Liver (tissue), 9 donors: Measurements from ENCODE around the gene CPT1B. TPM values are rescaled to one million over a fixed set of nuclear protein-coding genes. Genes with fewer than 3 reads are reported as not detected.

Source experiments
- DNase-seq: peaks from one replicate; pipeline ENCODE4 v3.0.0-alpha.2; 2017; ENCODE audit warnings: low spot score
- H3K27ac ChIP-seq, 2 donors: one replicate each; pipeline ENCODE4 v1.7.0; 2013; ENCODE audit warnings: inconsistent platforms in 2 of 2, low read length in 2 of 2, control low read depth in 1 of 2, low read depth in 1 of 2, mild to moderate bottlenecking in 1 of 2
- H3K27me3 ChIP-seq, 4 donors: one replicate each; pipeline versions ENCODE4 v1.6.1 to v1.7.0; 2013; ENCODE audit warnings: low read length in 3 of 4, inconsistent platforms in 1 of 4, mild to moderate bottlenecking in 1 of 4, moderate library complexity in 1 of 4; ENCODE audit not compliant: control insufficient read depth in 4 of 4, insufficient read depth in 4 of 4
- H3K36me3 ChIP-seq, 4 donors: one replicate each; pipeline versions ENCODE4 v1.6.1 to v1.7.0; 2013; ENCODE audit warnings: low read length in 3 of 4, mild to moderate bottlenecking in 3 of 4, low read depth in 1 of 4, moderate library complexity in 1 of 4; ENCODE audit not compliant: control insufficient read depth in 4 of 4, insufficient read depth in 3 of 4
- H3K4me1 ChIP-seq, 4 donors: one replicate each; pipeline versions ENCODE4 v1.6.1 to v1.7.0; 2013; ENCODE audit warnings: low read length in 3 of 4, mild to moderate bottlenecking in 3 of 4, moderate library complexity in 1 of 4; ENCODE audit not compliant: control insufficient read depth in 4 of 4, insufficient read depth in 4 of 4
- H3K4me3 ChIP-seq, 3 donors: one replicate each; pipeline versions ENCODE4 v1.6.1 to v1.7.0; 2013; ENCODE audit warnings: low read length in 3 of 3, control low read depth in 1 of 3, low read depth in 1 of 3, mild to moderate bottlenecking in 1 of 3
- H3K9ac ChIP-seq, 2 donors: one replicate each; pipeline ENCODE4 v1.7.0; 2013; ENCODE audit warnings: low read length in 2 of 2, mild to moderate bottlenecking in 2 of 2, moderate library complexity in 2 of 2, control low read depth in 1 of 2, low read depth in 1 of 2
- H3K9me3 ChIP-seq, 4 donors: one replicate each; pipeline versions ENCODE4 v1.6.1 to v1.7.0; 2013; ENCODE audit warnings: low read length in 3 of 4; ENCODE audit not compliant: control insufficient read depth in 4 of 4
- EGR1 ChIP-seq, 2 donors: IDR thresholded peaks; 2 replicates each; pipeline ENCODE4 v1.6.1; 2016 to 2018; ENCODE audit warnings: antibody characterized with exemption in 2 of 2, low read depth in 2 of 2
- FOXA1 ChIP-seq: IDR thresholded peaks from 2 replicates; pipeline ENCODE4 v1.6.1; 2016; ENCODE audit warnings: antibody characterized with exemption
- FOXA2 ChIP-seq: IDR thresholded peaks from 2 replicates; pipeline ENCODE4 v1.6.1; 2016; ENCODE audit warnings: antibody characterized with exemption
- GABPA ChIP-seq, 2 donors: IDR thresholded peaks in 1 of 2; conservative IDR thresholded peaks in 1 of 2; 2 replicates each; pipeline ENCODE4 v1.6.1; 2016; ENCODE audit warnings: antibody characterized with exemption in 2 of 2, mild to moderate bottlenecking in 1 of 2, moderate library complexity in 1 of 2
- HNF4A ChIP-seq, 2 donors: conservative IDR thresholded peaks; 2 replicates each; pipeline ENCODE4 v1.6.1; 2016; ENCODE audit warnings: antibody characterized with exemption in 2 of 2, mild to moderate bottlenecking in 2 of 2
- JUND ChIP-seq, 2 donors: IDR thresholded peaks; 2 replicates each; pipeline ENCODE4 v1.6.1; 2016; ENCODE audit warnings: antibody characterized with exemption in 2 of 2
- RAD21 ChIP-seq, 2 donors: IDR thresholded peaks; 2 replicates each; pipeline ENCODE4 v1.6.1; 2016; ENCODE audit warnings: antibody characterized with exemption in 2 of 2, mild to moderate bottlenecking in 2 of 2
- RXRA ChIP-seq, 2 donors: IDR thresholded peaks; 2 replicates each; pipeline ENCODE4 v1.6.1; 2017 to 2018; ENCODE audit warnings: antibody characterized with exemption in 2 of 2, mild to moderate bottlenecking in 1 of 2
- TAF1 ChIP-seq: conservative IDR thresholded peaks from 2 replicates; pipeline ENCODE4 v1.6.1; 2016; ENCODE audit warnings: antibody characterized with exemption, mild to moderate bottlenecking
- YY1 ChIP-seq: IDR thresholded peaks from 2 replicates; pipeline ENCODE4 v1.6.1; 2016; ENCODE audit warnings: antibody characterized with exemption, mild to moderate bottlenecking
- WGBS: extraction: QIAGEN DNeasy Blood & Tissue Kit; methylation state at CpG from one replicate; pipeline ENCODE4 v1.1.7; 2013; 5-methylcytosine and 5-hydroxymethylcytosine counted together
- polyA plus RNA-seq, 2 donors: library from polyadenylated mRNA; stranded (reverse) in 1 of 2; unstranded in 1 of 2; fragments of 200-250 nt in 1 of 2; fragments of >200 nt in 1 of 2; fragmentation: Nextera tagmentation in 1 of 2; extraction: Ambion mirVana in 1 of 2; gene quantifications; one replicate each; pipeline versions ENCODE4 v1.2.1 to v1.2.3, GENCODE V29; 2013 to 2015
- total RNA-seq, 2 donors: library from RNA; depleted of rRNA; stranded (reverse); fragments of >200 nt; gene quantifications; one replicate each; pipeline ENCODE4 v1.2.3, GENCODE V29; 2014
- TF ChIP-seq, protein P1 (sequence below): IDR thresholded peaks from 2 replicates; pipeline ENCODE4 v1.6.1; 2016; ENCODE audit warnings: antibody characterized with exemption, mild to moderate bottlenecking
- TF ChIP-seq, protein P2 (sequence below): IDR thresholded peaks from 2 replicates; pipeline ENCODE4 v1.6.1; 2016; ENCODE audit warnings: antibody characterized with exemption
- TF ChIP-seq, protein P3 (sequence below): fragments of 150-350 bp; IDR thresholded peaks from 2 replicates; pipeline ENCODE4 v1.5.1; 2017; ENCODE audit warnings: improper control_type of control experiment, low read depth, low read length; ENCODE audit not compliant: missing input control
- TF ChIP-seq, protein P4 (sequence below): IDR thresholded peaks from 2 replicates; pipeline ENCODE4 v1.6.1; 2016; ENCODE audit warnings: antibody characterized with exemption
- donor health status: healthy.
- donor health status: healthy.
- donor health status: healthy.
- donor health status: healthy.
- donor health status: healthy.

CPT1B gene
- total and polyA plus RNA-seq, 4 donors, result 3.0 to 13.6 (median 4.9) TPM

DNA sequence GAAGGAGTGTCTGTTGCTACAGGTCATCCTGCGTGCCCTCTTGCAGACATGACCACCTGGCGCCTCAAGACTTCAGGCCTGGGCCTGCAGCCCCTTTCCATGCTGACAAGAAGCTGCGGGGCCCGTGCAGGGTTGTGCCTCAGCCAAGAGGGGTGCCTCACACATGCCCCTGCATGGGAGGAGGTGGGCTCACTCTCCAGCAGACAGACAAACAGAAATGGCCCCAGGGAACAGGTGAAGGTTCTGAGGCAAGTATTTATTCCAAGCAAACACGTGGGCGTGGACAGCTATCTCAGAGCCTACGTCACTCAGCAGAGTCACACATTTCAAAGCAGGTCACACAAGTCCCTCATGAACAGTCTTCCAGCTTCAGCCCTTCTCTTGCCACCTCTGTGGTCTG, 9.6 kb downstream of the CPT1B start:
- H3K9me3 ChIP-seq, result no peaks in the 10 kb centered on the region
- TF ChIP-seq YY1 (peak; percentile 79), RAD21 (IDR thresholded peaks at IDR 0.05) (no peak), RXRA (IDR thresholded peaks at IDR 0.05) (no peak), EGR1 (IDR thresholded peaks at IDR 0.05; ENCODE audit: low read depth in 2 of 2) (peak; percentile 91), JUND (IDR thresholded peaks at IDR 0.05) (peak in 1 of 2 donors; percentile 16), FOXA1 (peak; percentile 12), HNF4A (conservative IDR thresholded peaks at IDR 0.05) (no peak)
- TF ChIP-seq, protein P1, sequence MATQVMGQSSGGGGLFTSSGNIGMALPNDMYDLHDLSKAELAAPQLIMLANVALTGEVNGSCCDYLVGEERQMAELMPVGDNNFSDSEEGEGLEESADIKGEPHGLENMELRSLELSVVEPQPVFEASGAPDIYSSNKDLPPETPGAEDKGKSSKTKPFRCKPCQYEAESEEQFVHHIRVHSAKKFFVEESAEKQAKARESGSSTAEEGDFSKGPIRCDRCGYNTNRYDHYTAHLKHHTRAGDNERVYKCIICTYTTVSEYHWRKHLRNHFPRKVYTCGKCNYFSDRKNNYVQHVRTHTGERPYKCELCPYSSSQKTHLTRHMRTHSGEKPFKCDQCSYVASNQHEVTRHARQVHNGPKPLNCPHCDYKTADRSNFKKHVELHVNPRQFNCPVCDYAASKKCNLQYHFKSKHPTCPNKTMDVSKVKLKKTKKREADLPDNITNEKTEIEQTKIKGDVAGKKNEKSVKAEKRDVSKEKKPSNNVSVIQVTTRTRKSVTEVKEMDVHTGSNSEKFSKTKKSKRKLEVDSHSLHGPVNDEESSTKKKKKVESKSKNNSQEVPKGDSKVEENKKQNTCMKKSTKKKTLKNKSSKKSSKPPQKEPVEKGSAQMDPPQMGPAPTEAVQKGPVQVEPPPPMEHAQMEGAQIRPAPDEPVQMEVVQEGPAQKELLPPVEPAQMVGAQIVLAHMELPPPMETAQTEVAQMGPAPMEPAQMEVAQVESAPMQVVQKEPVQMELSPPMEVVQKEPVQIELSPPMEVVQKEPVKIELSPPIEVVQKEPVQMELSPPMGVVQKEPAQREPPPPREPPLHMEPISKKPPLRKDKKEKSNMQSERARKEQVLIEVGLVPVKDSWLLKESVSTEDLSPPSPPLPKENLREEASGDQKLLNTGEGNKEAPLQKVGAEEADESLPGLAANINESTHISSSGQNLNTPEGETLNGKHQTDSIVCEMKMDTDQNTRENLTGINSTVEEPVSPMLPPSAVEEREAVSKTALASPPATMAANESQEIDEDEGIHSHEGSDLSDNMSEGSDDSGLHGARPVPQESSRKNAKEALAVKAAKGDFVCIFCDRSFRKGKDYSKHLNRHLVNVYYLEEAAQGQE, result peak; percentile 89
- WGBS, result 47% methylated on average over 7 of the region's 7 CpGs
- H3K4me1 ChIP-seq, result peaks cover 12 to 43% (median 25%) of the 10 kb centered on the region in 4 donors
- no peak overlapping the region for H3K4me3 ChIP-seq
- peak overlapping the region in 1 of 2 donors; percentile 1 for H3K9ac ChIP-seq
- peaks cover 0 to 17% (median 0%) of the 10 kb centered on the region in 4 donors for H3K36me3 ChIP-seq
- DNase-seq, result no peak
- no peaks in the 10 kb centered on the region for H3K27me3 ChIP-seq
- peak overlapping the region; percentile 96 to 97 for H3K27ac ChIP-seq

DNA sequence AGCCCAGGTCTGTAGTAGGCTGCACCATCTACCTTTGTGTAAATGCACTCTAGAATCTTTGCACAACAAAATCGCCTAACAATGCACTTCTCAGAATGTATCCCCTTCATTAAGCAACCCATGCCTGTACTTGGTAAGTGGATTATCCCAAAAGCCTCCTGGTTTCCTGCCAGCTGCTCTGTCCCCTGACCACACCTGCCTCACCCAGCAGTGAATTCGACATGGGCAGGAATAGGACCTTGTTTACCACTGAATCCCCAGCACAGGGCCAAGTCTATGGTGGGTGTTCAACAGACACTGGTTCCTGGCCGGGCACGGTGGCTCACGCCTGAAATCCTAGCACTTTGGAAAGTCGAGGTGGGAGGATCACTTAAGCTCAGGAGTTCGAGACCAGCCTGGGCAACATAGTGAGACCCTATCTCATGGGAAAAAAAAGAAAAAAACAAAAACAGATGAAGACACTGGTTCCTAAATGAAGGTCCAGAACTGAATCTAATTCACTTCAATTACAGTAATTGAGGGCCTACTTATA, 10.4 kb downstream of the CPT1B start:
- H3K27me3 ChIP-seq, result no peaks in the 10 kb centered on the region
- peaks cover 0 to 17% (median 0%) of the 10 kb centered on the region in 4 donors for H3K36me3 ChIP-seq
- H3K9ac ChIP-seq, result no peak overlapping the region
- WGBS, result 84% methylated on average over 7 of the region's 7 CpGs
- H3K4me1 ChIP-seq, result peaks cover 12 to 43% (median 22%) of the 10 kb centered on the region in 4 donors
- no peak for TF ChIP-seq RAD21 (IDR thresholded peaks at IDR 0.05)
- no peak for TF ChIP-seq TAF1
- TF ChIP-seq, protein P2, sequence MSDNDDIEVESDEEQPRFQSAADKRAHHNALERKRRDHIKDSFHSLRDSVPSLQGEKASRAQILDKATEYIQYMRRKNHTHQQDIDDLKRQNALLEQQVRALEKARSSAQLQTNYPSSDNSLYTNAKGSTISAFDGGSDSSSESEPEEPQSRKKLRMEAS, result no peak
- TF ChIP-seq JUND (IDR thresholded peaks at IDR 0.05), result no peak
- TF ChIP-seq FOXA2, result no peak
- no peak for TF ChIP-seq YY1
- TF ChIP-seq, protein P3, sequence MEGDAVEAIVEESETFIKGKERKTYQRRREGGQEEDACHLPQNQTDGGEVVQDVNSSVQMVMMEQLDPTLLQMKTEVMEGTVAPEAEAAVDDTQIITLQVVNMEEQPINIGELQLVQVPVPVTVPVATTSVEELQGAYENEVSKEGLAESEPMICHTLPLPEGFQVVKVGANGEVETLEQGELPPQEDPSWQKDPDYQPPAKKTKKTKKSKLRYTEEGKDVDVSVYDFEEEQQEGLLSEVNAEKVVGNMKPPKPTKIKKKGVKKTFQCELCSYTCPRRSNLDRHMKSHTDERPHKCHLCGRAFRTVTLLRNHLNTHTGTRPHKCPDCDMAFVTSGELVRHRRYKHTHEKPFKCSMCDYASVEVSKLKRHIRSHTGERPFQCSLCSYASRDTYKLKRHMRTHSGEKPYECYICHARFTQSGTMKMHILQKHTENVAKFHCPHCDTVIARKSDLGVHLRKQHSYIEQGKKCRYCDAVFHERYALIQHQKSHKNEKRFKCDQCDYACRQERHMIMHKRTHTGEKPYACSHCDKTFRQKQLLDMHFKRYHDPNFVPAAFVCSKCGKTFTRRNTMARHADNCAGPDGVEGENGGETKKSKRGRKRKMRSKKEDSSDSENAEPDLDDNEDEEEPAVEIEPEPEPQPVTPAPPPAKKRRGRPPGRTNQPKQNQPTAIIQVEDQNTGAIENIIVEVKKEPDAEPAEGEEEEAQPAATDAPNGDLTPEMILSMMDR, result no peak
- TF ChIP-seq, protein P1, result no peak
- no peak for TF ChIP-seq GABPA (IDR thresholded peaks at IDR 0.05 in 1 of 2, conservative IDR thresholded peaks at IDR 0.05 in 1 of 2)
- TF ChIP-seq RXRA (IDR thresholded peaks at IDR 0.05), result no peak
- TF ChIP-seq, protein P4, sequence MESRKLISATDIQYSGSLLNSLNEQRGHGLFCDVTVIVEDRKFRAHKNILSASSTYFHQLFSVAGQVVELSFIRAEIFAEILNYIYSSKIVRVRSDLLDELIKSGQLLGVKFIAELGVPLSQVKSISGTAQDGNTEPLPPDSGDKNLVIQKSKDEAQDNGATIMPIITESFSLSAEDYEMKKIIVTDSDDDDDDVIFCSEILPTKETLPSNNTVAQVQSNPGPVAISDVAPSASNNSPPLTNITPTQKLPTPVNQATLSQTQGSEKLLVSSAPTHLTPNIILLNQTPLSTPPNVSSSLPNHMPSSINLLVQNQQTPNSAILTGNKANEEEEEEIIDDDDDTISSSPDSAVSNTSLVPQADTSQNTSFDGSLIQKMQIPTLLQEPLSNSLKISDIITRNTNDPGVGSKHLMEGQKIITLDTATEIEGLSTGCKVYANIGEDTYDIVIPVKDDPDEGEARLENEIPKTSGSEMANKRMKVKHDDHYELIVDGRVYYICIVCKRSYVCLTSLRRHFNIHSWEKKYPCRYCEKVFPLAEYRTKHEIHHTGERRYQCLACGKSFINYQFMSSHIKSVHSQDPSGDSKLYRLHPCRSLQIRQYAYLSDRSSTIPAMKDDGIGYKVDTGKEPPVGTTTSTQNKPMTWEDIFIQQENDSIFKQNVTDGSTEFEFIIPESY, result no peak
- TF ChIP-seq HNF4A (conservative IDR thresholded peaks at IDR 0.05), result no peak
- TF ChIP-seq EGR1 (IDR thresholded peaks at IDR 0.05; ENCODE audit: low read depth in 2 of 2), result no peak
- DNase-seq, result no peak
- H3K9me3 ChIP-seq, result no peaks in the 10 kb centered on the region
- no peak overlapping the region for H3K4me3 ChIP-seq
- peak overlapping the region; percentile 96 to 97 for H3K27ac ChIP-seq
